ENCODE measurements around the gene PDZD2. TPM values are rescaled to one million over a fixed set of nuclear protein-coding genes. Genes with fewer than 3 reads are reported as not detected.

The PDZD2 gene
- total RNA-seq, 4 donors from 2014 or later: 10.2 to 15.0 (median 12.2) TPM

GRCh38 chr5:32095261-32095671 is 456.3 kb downstream of the PDZD2 start:
- no peak for TF ChIP-seq POLR2A (IDR thresholded peaks at IDR 0.05; ENCODE audit: low read depth)
- TF ChIP-seq CTCF (IDR thresholded peaks at IDR 0.05): no peak
- TF ChIP-seq POLR2AphosphoS5 (IDR thresholded peaks at IDR 0.05): no peak
- TF ChIP-seq EP300 (IDR thresholded peaks at IDR 0.05): no peak
- no peak overlapping the region for H3K4me3 ChIP-seq
- no peaks in the 10 kb centered on the region for H3K27me3 ChIP-seq
- DNase-seq (ENCODE audit: extremely low spot score): peak; percentile 83
- no peaks in the 10 kb centered on the region for H3K9me3 ChIP-seq
- intact Hi-C loops (cut with DNase I): loop anchor here (10.0 kb wide), 1 partner anchor 220 kb away; the partner anchor contains the start of gene MTMR12
- H3K27ac ChIP-seq (replicated peaks in 1 of 4): peak overlapping the region; percentile 4 to 27 (median 16)
- peaks cover 0 to 65% (median 41%) of the 10 kb centered on the region in 4 donors for H3K36me3 ChIP-seq
- 58% methylated on average over 7 of the region's 7 CpGs for WGBS
- H3K4me1 ChIP-seq: peaks cover 33 to 46% (median 37%) of the 10 kb centered on the region in 4 donors

DNA sequence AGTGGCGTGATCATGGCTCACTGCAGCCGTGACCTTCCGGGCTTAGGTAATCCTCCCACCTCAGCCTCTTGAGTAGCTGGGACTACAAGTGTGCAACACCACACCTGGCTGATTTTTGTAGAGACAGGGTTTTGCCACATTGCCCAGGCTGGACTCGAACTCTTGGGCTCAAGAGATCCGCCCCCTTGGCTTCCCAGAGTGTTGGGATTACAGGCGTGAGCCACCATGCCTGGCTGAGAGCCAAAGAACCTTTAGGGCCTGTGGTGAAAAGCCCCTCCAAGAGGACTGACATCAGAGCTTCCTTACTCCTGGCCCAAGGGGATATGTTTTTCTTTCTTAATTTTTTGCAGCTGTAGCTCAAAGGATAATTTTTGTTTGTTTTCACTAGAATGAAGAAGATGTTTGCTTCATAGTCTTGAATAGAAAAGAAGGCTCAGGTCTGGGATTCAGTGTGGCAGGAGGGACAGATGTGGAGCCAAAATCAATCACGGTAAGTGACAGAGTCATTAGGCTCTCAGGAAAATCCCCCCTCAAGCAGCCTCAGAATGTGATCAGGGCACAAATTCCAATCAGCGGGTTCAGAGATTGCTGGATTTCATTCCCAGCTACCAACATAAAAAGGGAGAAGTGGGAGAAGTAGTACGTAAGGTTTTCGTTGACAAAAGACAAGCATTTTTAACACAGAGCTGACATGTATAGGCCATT is 458.1 kb downstream of the PDZD2 start:
- Histone ChIP-seq H3K27me3 (no peaks in the 10 kb centered on the region), H3K9me3 (no peaks in the 10 kb centered on the region), H3K27ac (replicated peaks in 1 of 4) (no peak overlapping the region), H3K36me3 (peaks cover under 1 to 65% (median 50%) of the 10 kb centered on the region in 4 donors), H3K4me1 (peaks cover 36 to 46% (median 43%) of the 10 kb centered on the region in 4 donors), H3K4me3 (no peak overlapping the region)
- TF ChIP-seq POLR2A (IDR thresholded peaks at IDR 0.05; ENCODE audit: low read depth) (no peak), POLR2AphosphoS5 (IDR thresholded peaks at IDR 0.05) (no peak), EP300 (IDR thresholded peaks at IDR 0.05) (no peak), CTCF (IDR thresholded peaks at IDR 0.05) (no peak)
- WGBS: 89% methylated on average over 10 of the region's 10 CpGs
- peak; percentile 45 for DNase-seq (ENCODE audit: extremely low spot score)
- intact Hi-C loops (cut with DNase I): loop anchor here (10.0 kb wide), 1 partner anchor 218 kb away; the partner anchor contains the start of gene MTMR12

- 82% methylated on average over 7 of the region's 9 CpGs for WGBS
- intact Hi-C loops (cut with DNase I): loop anchor here (10.0 kb wide), 1 partner anchor 217 kb away; the partner anchor contains the start of gene MTMR12
- H3K27ac ChIP-seq (replicated peaks in 1 of 4): peak overlapping the region in 1 of 4 donors; percentile 58
- H3K36me3 ChIP-seq: peaks cover 7 to 73% (median 61%) of the 10 kb centered on the region in 4 donors
- no peak overlapping the region for H3K4me3 ChIP-seq
- DNase-seq (ENCODE audit: extremely low spot score): peak; percentile 68
- TF ChIP-seq EP300 (IDR thresholded peaks at IDR 0.05) (no peak), CTCF (IDR thresholded peaks at IDR 0.05) (no peak), POLR2AphosphoS5 (IDR thresholded peaks at IDR 0.05) (no peak), POLR2A (IDR thresholded peaks at IDR 0.05; ENCODE audit: low read depth) (no peak)
- peaks cover 30 to 40% (median 40%) of the 10 kb centered on the region in 4 donors for H3K4me1 ChIP-seq
- no peaks in the 10 kb centered on the region for H3K9me3 ChIP-seq
- H3K27me3 ChIP-seq: no peaks in the 10 kb centered on the region
Measured at GRCh38 chr5:32098291-32098690, 459.4 kb downstream of the PDZD2 start.

DNA sequence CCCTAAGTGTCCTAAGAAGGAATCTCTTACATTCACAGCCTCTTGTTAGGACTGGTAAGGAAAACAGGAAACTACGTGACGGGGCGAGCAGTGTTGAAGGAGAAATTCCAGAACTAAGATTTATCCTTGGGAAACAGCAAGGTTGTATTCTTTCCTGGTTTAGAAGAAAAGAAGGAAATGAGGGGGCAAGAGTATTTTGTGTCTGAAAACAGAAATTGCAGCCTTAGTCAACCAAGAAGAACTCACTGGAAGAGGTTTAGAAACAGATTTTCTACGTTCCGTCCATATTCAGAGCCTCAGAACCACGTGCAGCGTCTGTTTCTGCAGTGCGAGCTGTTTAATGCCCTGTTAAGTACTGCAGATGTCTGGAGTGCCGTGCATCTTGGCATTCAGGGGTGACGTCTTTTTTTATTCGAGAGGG is 460.0 kb downstream of the PDZD2 start:
- peaks cover 30 to 40% (median 37%) of the 10 kb centered on the region in 4 donors for H3K4me1 ChIP-seq
- 75% methylated on average over 11 of the region's 11 CpGs for WGBS
- intact Hi-C loops (cut with DNase I): loop anchor here (10.0 kb wide), 1 partner anchor 216 kb away; the partner anchor contains the start of gene MTMR12
- no peak for TF ChIP-seq CTCF (IDR thresholded peaks at IDR 0.05)
- TF ChIP-seq POLR2AphosphoS5 (IDR thresholded peaks at IDR 0.05): no peak
- TF ChIP-seq EP300 (IDR thresholded peaks at IDR 0.05): no peak
- no peak for TF ChIP-seq POLR2A (IDR thresholded peaks at IDR 0.05; ENCODE audit: low read depth)
- H3K36me3 ChIP-seq: peaks cover 14 to 77% (median 65%) of the 10 kb centered on the region in 4 donors
- no peaks in the 10 kb centered on the region for H3K27me3 ChIP-seq
- H3K27ac ChIP-seq (replicated peaks in 1 of 4): peak overlapping the region in 1 of 4 donors; percentile 58
- H3K9me3 ChIP-seq: no peaks in the 10 kb centered on the region
- DNase-seq (ENCODE audit: extremely low spot score): peak; percentile 17
- no peak overlapping the region for H3K4me3 ChIP-seq

All from esophagus muscularis mucosa (tissue), 4 donors.